Prostate gland (tissue), 2 donors: ENCODE results near the gene ZNF683.

Source experiments
- CTCF ChIP-seq, 4 experiments: fragments of 200-600 bp in 2 of 4; fragments of 450-650 bp in 2 of 4; sonication (generic) in 2 of 4; IDR thresholded peaks; 1 replicate in 3 of 4; 2 replicates in 1 of 4; pipeline ENCODE4 v1.5.1; 2016 to 2019; ENCODE audit warnings: antibody characterized with exemption in 4 of 4, mild to moderate bottlenecking in 2 of 4, moderate library complexity in 2 of 4
- POLR2A ChIP-seq: fragments of 450-650 bp; IDR thresholded peaks from one replicate; pipeline ENCODE4 v1.6.1; 2016; ENCODE audit warnings: antibody characterized with exemption, mild to moderate bottlenecking

DNA sequence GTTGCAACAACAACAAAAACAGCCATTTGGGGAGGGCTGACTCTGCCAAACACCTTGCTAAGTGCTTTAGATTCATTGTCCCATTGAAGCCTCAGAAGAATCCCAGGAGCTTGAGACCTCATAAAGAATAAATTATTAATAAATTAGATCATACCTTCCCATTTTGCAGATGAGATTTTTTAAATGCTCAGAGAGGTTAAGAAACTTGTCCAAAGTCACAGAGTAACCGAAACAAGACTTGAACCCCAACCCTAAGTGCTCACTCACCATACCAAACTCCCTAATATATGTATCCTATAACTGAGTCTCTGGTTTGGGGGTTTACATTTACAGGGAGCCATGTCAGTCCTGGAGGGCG is 22.2 kb downstream of the ZNF683 start:
- TF ChIP-seq CTCF (IDR thresholded peaks at IDR 0.05) (no peak), POLR2A (no peak)
